GM15510 (cell line): ENCODE measurements around the gene PERM1.

Experiments used
- POLR2A ChIP-seq: IDR thresholded peaks from 3 replicates; pipeline ENCODE4 v1.6.1; 2011; ENCODE audit warnings: borderline replicate concordance; ENCODE audit not compliant: insufficient read length; ENCODE audit errors: extremely low read depth

The PERM1 gene

GRCh38 chr1:985126-985525 is 3.2 kb upstream of the PERM1 start:
- no peak for TF ChIP-seq POLR2A

- TF ChIP-seq POLR2A: no peak
These were observed 2.6 kb upstream of the PERM1 start for GRCh38 chr1:984476-984814.

- TF ChIP-seq POLR2A: no peak
These were observed 2.0 kb upstream of the PERM1 start for GRCh38 chr1:983798-984475.

GRCh38 chr1:982765-983436 is 1.0 kb upstream of the PERM1 start:
- no peak for TF ChIP-seq POLR2A

GRCh38 chr1:981491-981954 is 370 bp downstream of the PERM1 start:
- TF ChIP-seq POLR2A: no peak

- TF ChIP-seq POLR2A: no peak
These were observed 1.1 kb downstream of the PERM1 start for GRCh38 chr1:980602-981395.

- TF ChIP-seq POLR2A: no peak
These were observed 1.7 kb downstream of the PERM1 start for GRCh38 chr1:980137-980571.

GRCh38 chr1:979744-980072 is 2.2 kb downstream of the PERM1 start:
- TF ChIP-seq POLR2A: no peak

GRCh38 chr1:978835-979743 is 2.8 kb downstream of the PERM1 start:
- no peak for TF ChIP-seq POLR2A

- no peak for TF ChIP-seq POLR2A
These were observed 3.6 kb downstream of the PERM1 start for GRCh38 chr1:978069-978834.

GRCh38 chr1:975896-976683 is 5.8 kb downstream of the PERM1 start:
- TF ChIP-seq POLR2A: no peak

- TF ChIP-seq POLR2A: no peak
These were observed 6.5 kb downstream of the PERM1 start for GRCh38 chr1:975365-975764.

GRCh38 chr1:974687-975328 is 7.1 kb downstream of the PERM1 start:
- no peak for TF ChIP-seq POLR2A
